GM19372 (cell line): ENCODE results near the gene LARP1.

Experiments used
- ATAC-seq: cut with Tn5 transposase; IDR thresholded peaks from one replicate; pipeline ENCODE4 v1.9.1; 2021; ENCODE audit warnings: mild to moderate bottlenecking, low read depth, moderate library complexity; ENCODE audit not compliant: unreplicated experiment

The LARP1 gene

GRCh38 chr5:154850255-154851062, 95.3 kb downstream of the LARP1 start, which contains the start of gene FAXDC2:
Gene FAXDC2, minus strand, starts transcription at chr5:154850603. Its CDS starts 12,425 bp downstream, at chr5:154838178.
- ATAC-seq = no peak

- no peak for ATAC-seq
These were observed 96.2 kb downstream of the LARP1 start for GRCh38 chr5:154851351-154851750.

GRCh38 chr5:154857530-154858296, 102.5 kb downstream of the LARP1 start:
- ATAC-seq = peak; percentile 61

GRCh38 chr5:154858297-154858971, 103.3 kb downstream of the LARP1 start, which contains the start of gene CNOT8:
Gene CNOT8, plus strand, starts transcription at chr5:154858627. Its CDS starts 4,652 bp downstream, at chr5:154863279.
- ATAC-seq = peak; percentile 71

- ATAC-seq = no peak
These were observed 104.0 kb downstream of the LARP1 start for GRCh38 chr5:154858972-154859871.

GRCh38 chr5:154860123-154860522, 104.9 kb downstream of the LARP1 start:
- ATAC-seq = no peak

- ATAC-seq = no peak
These were observed 105.6 kb downstream of the LARP1 start for GRCh38 chr5:154860765-154861164.

- ATAC-seq = no peak
These were observed 106.8 kb downstream of the LARP1 start for GRCh38 chr5:154861946-154862345.

- no peak for ATAC-seq
These were observed 107.6 kb downstream of the LARP1 start for GRCh38 chr5:154862766-154863165.

GRCh38 chr5:154863291-154864080, 108.3 kb downstream of the LARP1 start:
- no peak for ATAC-seq

GRCh38 chr5:154865466-154866184, 110.4 kb downstream of the LARP1 start:
- no peak for ATAC-seq

GRCh38 chr5:154866841-154867240, 111.7 kb downstream of the LARP1 start:
- ATAC-seq = no peak
